Measurements from ENCODE around the gene OR1F1. TPM values are rescaled to one million over a fixed set of nuclear protein-coding genes. Genes with fewer than 3 reads are reported as not detected.

OR1F1 gene
- total and polyA plus RNA-seq, 2 of the 8 experiments (the other 6 are each of a cell fraction or from before 2014, with no cell fraction given): 0.52 to 1.2 TPM

DNA sequence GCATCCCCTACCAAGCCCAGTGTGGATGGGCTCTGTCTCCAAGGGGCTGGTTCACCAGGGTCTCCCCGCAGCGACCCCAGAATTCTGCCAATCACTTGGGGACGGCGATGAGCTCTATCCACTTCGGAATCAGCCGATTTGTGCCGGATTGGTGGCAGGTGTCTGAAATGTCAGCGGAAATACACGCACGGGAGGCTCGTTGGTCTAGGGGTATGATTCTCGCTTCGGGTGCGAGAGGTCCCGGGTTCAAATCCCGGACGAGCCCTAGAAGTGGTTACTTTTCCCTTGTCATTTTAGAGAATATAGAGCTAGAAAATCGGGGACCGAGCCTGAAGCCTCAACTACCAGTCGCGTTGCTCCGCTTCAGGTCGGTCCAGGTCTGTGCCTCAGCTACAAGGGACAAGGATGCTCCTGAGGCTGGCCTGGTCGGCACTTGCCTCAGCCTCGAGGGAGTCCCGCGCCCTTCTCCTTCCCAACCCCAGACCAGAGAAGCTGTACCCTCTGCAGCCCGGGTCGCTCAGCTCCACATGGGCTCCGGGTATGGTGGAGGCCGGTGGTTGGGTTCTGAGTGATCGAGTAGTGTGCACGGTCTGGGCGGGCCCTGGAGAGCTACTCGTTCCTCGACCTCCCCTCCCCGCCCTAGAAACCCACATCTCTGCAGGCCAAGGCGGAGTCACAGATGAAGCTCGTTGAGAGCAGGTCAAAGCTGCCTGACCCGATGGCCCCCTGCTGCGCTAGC lies 16.0 kb upstream of the OR1F1 start (continued):
- TF ChIP-seq HDAC6 (IDR thresholded peaks at IDR 0.05; ENCODE audit: low read depth, low read length) (peak; percentile 38), CTBP2 (IDR thresholded peaks at IDR 0.05; ENCODE audit: borderline replicate concordance, insufficient read depth, insufficient read length, low read length) (no peak), TEAD4 (IDR thresholded peaks at IDR 0.05; ENCODE audit: low read depth, low read length) (no peak), ZNF274 (IDR thresholded peaks at IDR 0.05; ENCODE audit: borderline replicate concordance, extremely low read depth, low read length) (no peak), TBP (IDR thresholded peaks at IDR 0.05; ENCODE audit: low read depth, low read length) (peak; percentile 99), CREB1 (IDR thresholded peaks at IDR 0.05) (peak; percentile 70), TCF12 (IDR thresholded peaks at IDR 0.05; ENCODE audit: low read depth, low read length) (0 out of 2 replicates have a peak, but pooled peaks have one; percentile 57), ASH2L (IDR thresholded peaks at IDR 0.05; ENCODE audit: low read length) (peak; percentile 87), RBBP5 (IDR thresholded peaks at IDR 0.05; ENCODE audit: borderline replicate concordance, low read depth, low read length) (no peak; the same call in 1 of the 2 replicates), SIRT6 (IDR thresholded peaks at IDR 0.05; ENCODE audit: low read length) (no peak), KDM4A (IDR thresholded peaks at IDR 0.05; ENCODE audit: low read depth, low read length, severe bottlenecking) (no peak), BACH1 (IDR thresholded peaks at IDR 0.05; ENCODE audit: low read length) (0 out of 2 replicates have a peak, but pooled peaks have one; percentile 24), RXRA (IDR thresholded peaks at IDR 0.05; ENCODE audit: insufficient read depth, low read depth, low read length) (no peak)
- TF ChIP-seq, protein P1, sequence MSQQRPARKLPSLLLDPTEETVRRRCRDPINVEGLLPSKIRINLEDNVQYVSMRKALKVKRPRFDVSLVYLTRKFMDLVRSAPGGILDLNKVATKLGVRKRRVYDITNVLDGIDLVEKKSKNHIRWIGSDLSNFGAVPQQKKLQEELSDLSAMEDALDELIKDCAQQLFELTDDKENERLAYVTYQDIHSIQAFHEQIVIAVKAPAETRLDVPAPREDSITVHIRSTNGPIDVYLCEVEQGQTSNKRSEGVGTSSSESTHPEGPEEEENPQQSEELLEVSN (IDR thresholded peaks at IDR 0.05): 0 out of 2 replicates have a peak, but pooled peaks have one; percentile 16
